Hematopoietic multipotent progenitor cell treated with erythropoietin and hydrocortisone succinate and interleukin-3 and kit ligand, for 6 days (in vitro differentiated cells): ENCODE measurements around the gene TRPV5.
A peak's percentile ranks its signal among the peaks of the same experiment; 100 is the strongest.

Experiments
- DNase-seq: peaks from one replicate; pipeline ENCODE4 v3.0.0-alpha.2; 2015

The TRPV5 gene

GRCh38 chr7:142939226-142939910, 5.8 kb upstream of the TRPV5 start, which contains the start of gene LLCFC1:
Gene LLCFC1 (plus strand): TSS chr7:142939484. CDS start chr7:142939622, 138 bp downstream.
- peak; percentile 50 for DNase-seq

DNA sequence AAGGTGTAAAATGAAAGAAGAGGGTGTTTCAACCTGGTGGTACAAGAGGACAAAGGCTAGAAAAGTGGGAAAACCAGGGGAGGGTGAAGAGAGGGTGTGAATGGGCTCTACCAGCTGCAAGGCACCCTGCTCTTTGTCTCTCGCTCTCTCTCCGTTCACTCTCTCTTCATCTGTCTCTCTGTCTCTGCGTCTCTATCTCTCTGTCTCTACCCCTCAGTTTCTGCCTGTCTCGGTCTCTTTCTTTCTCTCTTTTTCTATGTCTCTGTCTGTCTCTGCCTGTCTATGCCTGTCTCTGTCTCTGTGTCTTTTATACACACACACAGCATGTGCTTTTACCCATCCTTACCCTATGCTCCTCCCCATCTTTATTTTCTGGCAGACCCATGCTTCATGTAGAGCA, 5.1 kb upstream of the TRPV5 start:
- DNase-seq: no peak

- DNase-seq: no peak
Observed at GRCh38 chr7:142935941-142936565, 2.5 kb upstream of the TRPV5 start.

DNA sequence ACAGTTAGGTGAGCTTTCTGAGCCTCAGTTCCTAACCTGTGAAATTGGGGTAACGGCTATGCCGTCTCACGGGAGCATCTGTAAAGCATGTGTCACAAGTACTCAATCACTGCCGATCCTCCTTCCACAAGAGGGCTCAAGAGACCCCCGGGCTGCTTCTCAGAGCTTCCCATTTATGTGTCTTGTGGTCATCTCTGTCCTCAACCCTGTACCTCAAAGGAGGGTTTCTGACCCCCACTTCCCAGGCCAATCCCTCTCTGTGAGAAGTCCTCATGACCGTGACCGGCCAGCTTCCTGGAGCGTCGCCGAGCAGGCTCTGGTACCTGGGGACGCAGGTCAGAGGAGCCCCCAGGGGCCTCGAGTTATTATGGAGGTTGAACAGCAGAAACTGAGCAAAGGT, 510 bp upstream of the TRPV5 start:
- DNase-seq: no peak

GRCh38 chr7:142933092-142933475, 462 bp downstream of the TRPV5 start:
- no peak for DNase-seq

DNA sequence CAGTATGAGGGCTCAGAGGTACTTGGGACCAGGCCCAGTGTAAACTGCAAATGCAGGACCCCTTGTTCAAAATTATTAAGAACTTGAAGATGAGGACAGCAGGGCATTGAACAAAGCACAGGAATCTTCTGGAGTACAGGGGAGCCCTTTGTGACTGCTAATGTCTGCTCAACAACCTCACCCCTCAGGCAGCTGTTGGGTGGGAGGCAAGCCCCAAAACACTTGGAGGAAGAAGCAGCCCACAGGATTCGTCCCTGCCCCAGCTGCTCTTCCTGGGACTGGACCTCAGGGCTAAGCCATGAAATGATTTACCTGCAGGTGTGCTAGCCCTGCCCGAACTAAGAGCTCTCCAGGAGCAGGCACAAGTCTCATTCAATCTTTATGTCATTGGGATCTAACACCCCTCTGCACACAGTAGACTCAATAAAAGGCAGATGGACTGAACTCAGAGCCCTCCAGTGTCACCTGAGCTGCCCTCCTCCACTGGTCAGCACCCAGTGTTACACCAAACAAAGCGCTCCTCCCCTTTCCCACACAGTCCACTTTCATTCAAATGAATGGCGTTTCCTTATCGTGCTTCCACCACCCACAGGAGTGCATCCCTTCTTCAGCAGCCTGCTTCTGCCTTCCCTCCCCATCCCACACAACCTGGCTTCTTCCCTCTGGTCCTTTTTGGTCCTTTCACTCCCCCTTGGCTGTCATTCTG, 1.0 kb downstream of the TRPV5 start:
- DNase-seq: no peak

- DNase-seq: no peak
Observed at GRCh38 chr7:142930126-142930730, 3.3 kb downstream of the TRPV5 start.

- DNase-seq: no peak
Observed at GRCh38 chr7:142927949-142928348, 5.6 kb downstream of the TRPV5 start.

DNA sequence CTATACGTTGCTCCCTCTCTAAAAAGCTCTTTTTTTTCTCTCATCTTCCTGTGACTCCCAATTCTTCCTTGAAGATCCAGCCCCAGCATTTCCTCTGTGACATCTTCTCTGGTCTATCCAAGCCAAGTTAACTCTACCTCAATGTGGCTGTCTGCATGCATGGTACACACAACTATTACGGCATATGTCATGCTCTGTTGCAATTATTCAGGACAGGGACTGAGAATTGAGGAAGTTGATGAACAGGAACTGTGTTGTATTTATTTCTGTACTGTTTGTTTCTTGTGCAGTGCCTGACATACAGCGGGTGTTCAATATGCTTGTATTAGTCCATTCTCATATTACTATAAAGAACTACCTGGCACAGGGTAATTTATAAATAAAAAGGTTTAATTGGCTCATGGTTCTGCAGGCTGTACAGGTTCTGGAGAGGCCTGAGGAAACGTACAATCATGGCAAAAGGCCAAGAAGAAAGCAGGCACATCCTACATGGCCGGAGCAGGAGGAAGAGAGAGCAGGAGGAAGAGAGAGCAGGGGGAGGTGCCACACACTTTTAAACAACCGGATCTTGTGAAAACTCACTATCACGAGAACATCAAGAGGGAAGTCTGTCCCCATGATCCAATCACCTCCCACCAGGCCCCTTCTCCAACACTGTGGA, 6.3 kb downstream of the TRPV5 start:
- DNase-seq: peak; percentile 51

DNA sequence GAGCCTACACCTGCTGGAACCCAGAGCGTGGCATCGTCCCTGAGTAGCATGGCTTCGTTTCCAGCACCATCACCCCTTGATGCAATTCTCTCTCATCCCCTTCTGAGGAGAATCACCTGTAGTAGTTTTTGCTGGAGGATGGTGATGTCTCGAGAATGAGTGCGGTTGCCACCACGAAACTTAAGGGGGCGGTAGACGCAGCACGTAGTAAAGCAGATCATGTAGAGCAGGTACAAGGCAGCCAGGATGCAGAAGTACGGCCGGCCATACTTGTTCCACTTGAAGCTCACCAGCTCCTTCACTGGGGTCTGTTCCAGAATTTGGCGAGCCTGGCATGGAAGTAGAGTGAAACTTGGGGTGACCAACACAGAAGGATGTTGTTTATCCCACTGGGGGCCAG, 8.1 kb downstream of the TRPV5 start:
- DNase-seq: peak; percentile 27

- no peak for DNase-seq
Observed at GRCh38 chr7:142923391-142923790, 10.2 kb downstream of the TRPV5 start.

- DNase-seq: no peak
Observed at GRCh38 chr7:142919656-142920055, 13.9 kb downstream of the TRPV5 start.

GRCh38 chr7:142918901-142919300, 14.6 kb downstream of the TRPV5 start:
- DNase-seq: no peak

- no peak for DNase-seq
Observed at GRCh38 chr7:142917447-142917846, 16.1 kb downstream of the TRPV5 start.

DNA sequence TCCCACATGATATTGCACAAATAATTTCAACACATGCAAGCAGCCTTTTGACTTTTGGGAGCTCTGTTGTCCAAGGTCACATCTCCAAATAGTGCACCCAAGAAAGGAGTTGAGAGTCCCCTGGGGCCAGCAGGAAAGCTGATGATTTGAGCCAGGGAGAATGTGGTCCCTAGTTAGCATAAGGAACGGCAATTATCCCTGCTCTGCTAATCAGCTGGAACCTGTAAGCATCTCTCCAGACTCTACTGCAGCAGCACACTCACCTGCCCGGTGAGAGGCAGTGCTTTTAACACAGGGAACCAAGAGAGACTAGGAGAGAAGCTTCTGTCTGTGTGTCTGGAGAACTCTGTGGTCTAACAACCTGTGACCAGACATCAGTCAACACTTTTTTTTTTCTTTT, 17.0 kb downstream of the TRPV5 start:
- DNase-seq: no peak

DNA sequence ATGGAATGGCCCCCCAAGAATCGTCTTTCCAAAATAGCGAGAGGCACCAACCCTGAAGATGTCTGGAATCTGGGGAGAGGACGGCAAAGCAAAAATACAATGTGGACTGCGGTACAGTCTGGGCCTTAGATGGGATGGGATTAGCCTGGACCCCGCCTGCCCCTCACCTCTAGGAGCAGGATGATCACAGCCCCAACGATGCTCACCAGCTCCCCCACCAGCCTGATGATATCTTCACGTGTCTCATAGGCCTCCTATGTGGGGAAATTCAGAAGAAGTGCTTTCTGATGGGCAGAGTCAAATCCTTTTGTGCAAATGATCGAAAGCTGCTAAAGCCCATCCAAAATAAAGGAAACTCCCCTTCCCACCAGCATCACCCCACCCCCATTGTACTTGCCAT, 18.2 kb downstream of the TRPV5 start:
- no peak for DNase-seq

DNA sequence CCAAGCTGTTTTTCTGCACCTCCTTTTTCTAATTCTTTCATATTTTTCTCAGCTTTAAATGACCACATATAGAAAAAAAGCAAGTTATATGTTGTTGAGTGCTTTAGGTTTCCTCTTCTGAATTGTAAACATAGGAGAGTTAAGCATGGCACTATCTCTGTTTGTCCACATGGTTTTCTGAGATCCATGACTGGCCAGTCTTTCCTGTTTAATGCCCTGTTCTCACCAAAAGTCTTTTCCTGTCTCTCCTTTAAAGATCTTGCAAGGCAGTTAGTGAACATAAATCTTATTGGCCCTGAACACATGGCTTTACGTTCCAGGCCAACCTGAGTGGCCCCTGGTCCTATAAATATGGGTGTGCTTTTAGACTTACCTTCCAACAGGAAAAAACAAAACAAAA, 19.4 kb downstream of the TRPV5 start:
- DNase-seq: no peak

DNA sequence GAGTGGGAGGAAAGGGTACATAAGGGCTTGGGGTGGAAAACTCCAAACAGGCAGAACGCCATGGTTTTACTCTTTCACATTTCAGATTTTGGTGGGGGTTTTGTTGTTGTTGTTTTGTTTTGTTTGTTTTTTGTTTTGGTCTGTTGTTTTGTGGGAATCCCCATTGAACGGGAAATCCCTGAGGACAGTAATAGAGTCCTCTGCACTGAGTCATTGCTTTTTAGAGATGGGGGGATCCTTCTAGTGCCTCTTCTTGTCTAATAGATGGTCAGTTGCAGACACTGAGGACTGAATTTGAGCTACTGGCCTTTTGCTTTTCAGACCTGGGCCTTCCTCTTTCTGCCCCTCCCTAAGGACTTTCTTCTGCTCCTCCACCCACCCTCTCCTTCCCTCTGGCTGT, 20.0 kb downstream of the TRPV5 start:
- no peak for DNase-seq

GRCh38 chr7:142913051-142913450, 20.5 kb downstream of the TRPV5 start:
- DNase-seq: no peak

- no peak for DNase-seq
Observed at GRCh38 chr7:142910481-142910880, 23.1 kb downstream of the TRPV5 start.

DNA sequence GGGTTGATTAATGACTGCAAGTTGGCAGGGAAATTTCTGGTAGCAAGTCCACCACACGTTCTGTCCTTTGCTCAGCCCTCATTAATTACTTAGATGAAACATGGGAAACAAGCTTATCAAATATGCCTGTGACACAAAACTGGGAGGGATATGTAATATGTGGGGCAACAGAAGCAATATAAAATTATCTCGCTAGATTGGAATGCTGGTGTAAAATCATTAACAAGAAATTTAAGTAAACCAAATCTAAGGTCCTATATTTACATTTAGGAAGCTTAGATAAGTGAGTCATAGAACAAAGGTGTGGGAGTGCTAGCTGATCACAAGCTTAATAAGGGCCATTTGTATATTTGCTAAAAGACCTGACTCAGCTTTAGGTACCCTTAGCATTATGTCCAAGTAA, 23.5 kb downstream of the TRPV5 start:
- no peak for DNase-seq

DNA sequence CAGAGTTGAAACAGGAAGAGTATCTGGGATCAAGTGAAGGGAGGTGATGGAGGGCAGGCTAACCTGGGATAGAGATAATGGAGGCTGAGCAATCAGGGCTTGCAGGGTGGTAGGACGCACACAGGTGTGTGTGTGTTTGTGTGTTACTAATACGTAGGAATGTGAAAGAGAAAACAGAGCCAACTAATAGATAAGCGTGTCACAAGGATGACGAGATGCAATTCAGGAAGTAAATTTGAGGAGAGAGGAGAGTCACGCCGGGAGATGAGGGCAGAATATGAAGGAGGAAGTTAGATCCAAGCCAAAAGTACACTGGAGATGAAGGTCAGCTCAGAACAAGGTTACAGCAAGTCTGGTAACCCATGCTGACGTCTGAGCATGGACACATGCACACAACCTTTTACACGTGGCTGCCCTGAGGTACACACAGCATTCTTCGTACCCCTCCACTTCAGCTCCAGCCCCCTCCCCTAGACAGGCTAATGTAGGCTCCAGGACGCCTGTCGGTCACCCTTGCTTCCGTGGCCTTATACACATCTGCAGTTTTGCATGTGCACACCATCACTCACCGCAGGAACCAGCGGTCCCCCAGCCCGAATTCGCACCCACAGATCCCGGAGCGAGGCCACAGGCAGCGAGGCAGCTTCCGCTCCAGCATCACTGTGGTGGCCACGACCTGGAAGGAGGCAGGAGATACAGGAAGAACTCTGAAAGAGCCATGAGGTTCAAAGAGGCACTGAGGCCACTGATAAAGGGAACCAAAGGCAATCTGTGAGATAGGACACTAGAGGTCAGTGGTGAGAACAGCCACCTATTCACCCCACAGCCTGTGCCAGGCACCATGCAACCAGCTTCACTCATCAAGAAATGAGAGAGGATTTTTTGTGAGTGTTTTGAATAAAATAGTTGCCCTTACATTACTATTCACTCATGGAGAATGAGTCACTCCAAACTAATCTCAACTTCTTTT, 24.3 kb downstream of the TRPV5 start:
- peak; percentile 76 for DNase-seq
